ENCODE measurements around the gene ATP5ME. TPM values are rescaled to one million over a fixed set of nuclear protein-coding genes. Genes with fewer than 3 reads are reported as not detected.

The ATP5ME gene
- total RNA-seq, 1 experiment from 2014 or later: 425 TPM

GRCh38 chr4:710116-710515 is 36.0 kb upstream of the ATP5ME start:
- no peak overlapping the region for H3K4me2 ChIP-seq (ENCODE audit: insufficient read depth, insufficient read length, low read length)
- no peak overlapping the region for H2BK20ac ChIP-seq (ENCODE audit: low read depth, low read length, poor library complexity, severe bottlenecking)
- H2AFZ ChIP-seq (ENCODE audit: low read length): no peak overlapping the region
- H2AK5ac ChIP-seq (ENCODE audit: insufficient read length, low read length): no peak overlapping the region
- H3K36me3 Mint-ChIP-seq (ENCODE audit: insufficient read depth in 1 of 3, low read depth in 3 of 3): peaks cover 28 to 33% (median 28%) of the 10 kb centered on the region in 3 experiments
- H3K56ac ChIP-seq (ENCODE audit: insufficient read length, low read depth, low read length): no peak overlapping the region
- peaks cover 22% of the 10 kb centered on the region for H3K79me1 ChIP-seq (ENCODE audit: insufficient read depth, low read depth, low read length, poor library complexity, severe bottlenecking)
- H3K23ac ChIP-seq (ENCODE audit: insufficient read length, low read depth, low read length): no peak overlapping the region
- H3K9ac ChIP-seq (ENCODE audit: extremely low read depth, insufficient read length, low read length): no peak overlapping the region
- H2BK120ac ChIP-seq (ENCODE audit: low read depth, low read length, poor library complexity, severe bottlenecking): no peak overlapping the region
- peaks cover 0 to 4% of the 10 kb centered on the region in 2 experiments; a peak in 2 of 5 replicates for H3K9me3 Mint-ChIP-seq
- no peak overlapping the region for H3T11ph ChIP-seq (ENCODE audit: low read length)
- no peak overlapping the region for H2BK15ac ChIP-seq (ENCODE audit: low read depth, low read length)
- no peaks in the 10 kb centered on the region; the same call in 1 of the 2 replicates for H3K27me3 ChIP-seq (ENCODE audit: insufficient read depth, low read length)
- H4K8ac ChIP-seq (replicated peaks; ENCODE audit: insufficient read length, low read depth, low read length): no peak overlapping the region
- 0 out of 7 replicates have a peak overlapping the region, but pooled peaks of 1 of the 3 experiments have one; percentile 17 for H3K27ac Mint-ChIP-seq
- no peaks in the 10 kb centered on the region for H3K9me3 ChIP-seq (ENCODE audit: control insufficient read depth, low read depth, low read length)
- TF ChIP-seq CTCF (conservative IDR thresholded peaks at IDR 0.05): no peak
- no peak overlapping the region for H3K4me3 Mint-ChIP-seq
- no peak overlapping the region for H4K91ac ChIP-seq (ENCODE audit: insufficient read length, low read depth, low read length)
- no peak overlapping the region for H4K5ac ChIP-seq (ENCODE audit: insufficient read length, low read depth, low read length)
- peaks cover 3% of the 10 kb centered on the region for H3K27me3 Mint-ChIP-seq (ENCODE audit: low read depth)
- no peak overlapping the region for H3K18ac ChIP-seq (ENCODE audit: insufficient read length, low read depth, low read length)
- H3K23me2 ChIP-seq (ENCODE audit: insufficient read length, low read depth, low read length, poor library complexity, severe bottlenecking): no peaks in the 10 kb centered on the region
- no peak overlapping the region for H2BK12ac ChIP-seq (ENCODE audit: insufficient read length, low read depth, low read length)
- H3K4ac ChIP-seq (ENCODE audit: low read depth, low read length): no peak overlapping the region
- H4K20me1 ChIP-seq (ENCODE audit: control insufficient read depth, insufficient read depth, insufficient read length): peaks cover 4% of the 10 kb centered on the region
- no peaks in the 10 kb centered on the region for H3K4me1 ChIP-seq (ENCODE audit: insufficient read depth, low read length)
- H3K14ac ChIP-seq (ENCODE audit: insufficient read depth, low read length): no peak overlapping the region
- no peak overlapping the region for H2BK5ac ChIP-seq (ENCODE audit: insufficient read length, low read length)
- H3K4me1 Mint-ChIP-seq: peaks cover 3 to 5% of the 10 kb centered on the region in 2 experiments; a peak in 3 of 4 replicates
- no peak for DNase-seq
- H3K27ac ChIP-seq (ENCODE audit: insufficient read length, low read depth, low read length): no peak overlapping the region
- H3K79me2 ChIP-seq (ENCODE audit: insufficient read depth, low read length): peaks cover 46% of the 10 kb centered on the region; the same call in 1 of the 2 replicates
- WGBS (ENCODE audit: extremely low coverage, insufficient read length, low lambda C conversion rate): no CpG with 5 or more reads among the region's 9 CpGs

Measured in H9 (cell line).